Subcutaneous adipose tissue (tissue), 4 donors: ENCODE data around the gene IQSEC2. TPM values are rescaled to one million over a fixed set of nuclear protein-coding genes. Genes with fewer than 3 reads are reported as not detected.

Source experiments
- total RNA-seq, 4 donors: library from RNA; depleted of rRNA; stranded (reverse); fragments of >200 nt; gene quantifications; one replicate each; pipeline ENCODE4 v1.1.0, GENCODE V29; 2016
- TF ChIP-seq, protein P1 (sequence below): fragments of 450-650 bp; IDR thresholded peaks from one replicate; pipeline ENCODE4 v1.5.1; 2016; ENCODE audit warnings: low read depth, mild to moderate bottlenecking, control low read depth, antibody characterized with exemption, moderate library complexity

The IQSEC2 gene
- total RNA-seq, 4 donors from 2014 or later, result 13.0 to 24.5 (median 19.2) TPM

DNA sequence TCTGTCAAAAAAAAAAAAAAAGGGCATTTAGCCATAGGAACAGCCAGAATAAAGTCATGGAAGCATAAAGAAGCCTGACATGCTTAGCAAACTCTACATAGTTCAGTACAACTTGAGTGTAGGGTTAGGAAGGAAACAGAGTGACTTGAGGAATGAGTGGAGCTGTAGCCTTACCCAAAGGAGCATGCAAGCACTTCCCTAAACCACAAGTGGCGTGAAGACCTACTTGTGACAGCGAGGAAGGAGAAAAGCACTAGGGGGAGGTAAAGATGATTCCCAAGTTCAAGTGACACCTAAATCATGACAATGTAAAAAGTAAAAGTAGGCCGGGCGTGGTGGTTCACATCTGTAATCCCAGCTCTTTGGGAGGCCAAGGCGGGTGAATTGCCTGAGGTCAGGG, 21.8 kb upstream of the IQSEC2 start:
- TF ChIP-seq, protein P1, sequence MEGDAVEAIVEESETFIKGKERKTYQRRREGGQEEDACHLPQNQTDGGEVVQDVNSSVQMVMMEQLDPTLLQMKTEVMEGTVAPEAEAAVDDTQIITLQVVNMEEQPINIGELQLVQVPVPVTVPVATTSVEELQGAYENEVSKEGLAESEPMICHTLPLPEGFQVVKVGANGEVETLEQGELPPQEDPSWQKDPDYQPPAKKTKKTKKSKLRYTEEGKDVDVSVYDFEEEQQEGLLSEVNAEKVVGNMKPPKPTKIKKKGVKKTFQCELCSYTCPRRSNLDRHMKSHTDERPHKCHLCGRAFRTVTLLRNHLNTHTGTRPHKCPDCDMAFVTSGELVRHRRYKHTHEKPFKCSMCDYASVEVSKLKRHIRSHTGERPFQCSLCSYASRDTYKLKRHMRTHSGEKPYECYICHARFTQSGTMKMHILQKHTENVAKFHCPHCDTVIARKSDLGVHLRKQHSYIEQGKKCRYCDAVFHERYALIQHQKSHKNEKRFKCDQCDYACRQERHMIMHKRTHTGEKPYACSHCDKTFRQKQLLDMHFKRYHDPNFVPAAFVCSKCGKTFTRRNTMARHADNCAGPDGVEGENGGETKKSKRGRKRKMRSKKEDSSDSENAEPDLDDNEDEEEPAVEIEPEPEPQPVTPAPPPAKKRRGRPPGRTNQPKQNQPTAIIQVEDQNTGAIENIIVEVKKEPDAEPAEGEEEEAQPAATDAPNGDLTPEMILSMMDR, result no peak

DNA sequence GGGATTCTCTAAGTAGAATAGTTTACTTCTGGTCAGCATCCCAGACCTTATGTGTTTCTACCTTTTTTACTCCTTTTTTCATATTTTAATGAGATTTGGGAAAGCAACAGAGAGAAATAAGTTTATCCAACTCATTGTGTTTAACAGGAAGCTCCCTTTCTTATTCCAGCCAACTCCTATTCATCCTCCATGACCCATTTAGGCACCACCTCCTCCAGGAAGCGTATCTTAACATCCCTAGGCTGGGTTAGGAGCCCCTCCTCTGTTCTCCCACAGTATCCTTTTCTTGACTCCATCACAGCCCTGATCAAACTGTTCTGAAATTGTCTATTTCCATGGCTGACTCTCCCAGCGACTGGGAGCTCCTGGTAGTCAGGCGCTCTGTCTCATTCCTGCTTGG, 18.8 kb upstream of the IQSEC2 start:
- TF ChIP-seq, protein P1, result no peak

DNA sequence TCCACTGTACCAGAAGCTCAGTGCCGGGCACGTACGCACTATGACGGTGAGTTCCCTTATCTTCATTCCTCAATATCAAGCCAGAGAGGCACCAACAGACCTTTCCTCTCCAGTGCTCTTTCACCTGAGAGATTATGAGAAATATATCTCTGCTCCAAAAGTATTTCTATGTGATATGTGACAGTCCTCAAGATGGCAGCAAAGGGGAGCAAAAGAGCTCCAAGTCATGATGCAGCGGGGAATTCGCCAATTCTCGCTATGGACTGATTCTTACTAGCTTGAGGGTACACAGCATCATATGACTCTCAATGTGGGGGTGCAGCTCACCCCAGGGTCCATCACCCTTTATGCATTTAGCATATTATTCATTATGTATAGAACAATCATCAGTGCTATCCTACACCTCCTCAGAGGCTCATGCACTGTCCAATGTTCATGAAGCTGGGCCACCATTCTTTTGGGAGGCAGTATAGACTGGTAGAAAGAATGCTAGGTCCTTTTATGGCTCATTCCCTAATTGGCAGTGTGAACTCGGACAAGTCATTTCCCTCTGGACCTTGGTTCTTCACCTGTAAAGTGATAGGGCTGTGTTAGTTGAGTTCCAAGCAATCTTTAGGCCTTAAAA, 12.8 kb upstream of the IQSEC2 start:
- TF ChIP-seq, protein P1, result no peak

DNA sequence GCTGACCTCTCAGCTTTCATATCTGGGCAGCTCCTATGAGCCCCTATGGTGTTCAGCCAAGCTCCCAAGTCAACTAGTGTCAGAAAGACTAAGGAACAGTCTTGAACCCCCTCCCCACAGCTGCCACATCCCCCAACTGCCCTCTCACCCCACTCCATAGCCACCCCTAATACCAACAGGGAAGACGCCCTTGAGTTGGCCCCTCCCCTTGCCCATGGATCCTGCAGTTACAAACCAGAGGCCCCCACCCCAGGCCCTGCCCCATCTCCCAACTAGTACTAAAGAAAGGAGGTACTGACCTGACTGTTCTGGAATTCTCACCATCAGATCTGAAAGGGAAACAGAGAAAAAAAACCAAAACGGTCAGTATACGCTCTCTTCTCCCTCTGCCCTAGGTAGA, 10.2 kb upstream of the IQSEC2 start:
- TF ChIP-seq, protein P1, result no peak

DNA sequence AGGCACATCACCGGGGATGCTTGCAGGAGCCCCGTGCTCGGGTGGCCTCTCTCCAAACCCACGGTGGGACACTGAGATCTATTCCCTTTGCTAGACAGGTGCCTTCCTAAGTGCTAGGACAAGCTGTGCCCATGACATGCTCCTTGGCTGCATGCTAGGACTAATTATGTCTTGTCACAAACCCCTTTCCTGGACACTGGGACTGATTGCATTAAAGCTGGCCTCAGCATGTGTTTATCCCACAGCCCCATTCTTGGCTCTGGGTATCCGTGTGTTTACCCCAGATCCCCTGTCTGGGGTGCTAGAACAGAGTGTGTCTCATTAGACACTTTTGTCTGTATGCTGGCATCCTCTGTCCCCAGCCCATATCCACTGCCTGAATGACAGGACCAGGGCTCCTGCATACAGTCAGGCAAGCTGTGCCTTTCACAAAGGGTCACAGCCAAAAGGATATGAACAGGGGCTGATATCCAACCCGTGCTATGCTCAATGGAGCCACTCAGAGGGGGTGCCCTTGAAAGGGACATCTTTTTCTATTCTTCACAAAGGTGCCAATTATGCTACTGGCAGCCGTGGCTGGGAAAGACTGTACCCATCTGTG, 9.2 kb upstream of the IQSEC2 start:
- TF ChIP-seq, protein P1, result no peak

DNA sequence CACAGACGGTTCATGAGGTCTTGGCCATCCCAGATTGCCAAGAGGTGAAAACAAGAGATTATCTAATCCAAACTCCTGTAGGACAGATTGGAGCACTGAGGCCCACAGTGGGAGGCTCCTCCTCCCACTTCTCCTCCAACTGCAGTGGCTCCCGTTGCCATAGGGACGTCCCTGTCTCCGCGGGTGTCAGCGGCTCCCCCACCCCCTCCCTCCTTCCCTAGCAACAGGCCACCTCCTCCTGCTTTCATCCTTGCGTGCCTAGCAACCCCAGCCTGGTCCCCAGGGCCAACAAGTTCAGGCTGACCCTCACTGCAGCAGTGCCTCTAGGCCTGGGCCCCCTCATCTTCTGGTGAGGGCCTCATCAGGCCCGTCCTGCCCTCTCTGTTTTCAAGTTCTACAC, 6.8 kb upstream of the IQSEC2 start:
- TF ChIP-seq, protein P1, result no peak

DNA sequence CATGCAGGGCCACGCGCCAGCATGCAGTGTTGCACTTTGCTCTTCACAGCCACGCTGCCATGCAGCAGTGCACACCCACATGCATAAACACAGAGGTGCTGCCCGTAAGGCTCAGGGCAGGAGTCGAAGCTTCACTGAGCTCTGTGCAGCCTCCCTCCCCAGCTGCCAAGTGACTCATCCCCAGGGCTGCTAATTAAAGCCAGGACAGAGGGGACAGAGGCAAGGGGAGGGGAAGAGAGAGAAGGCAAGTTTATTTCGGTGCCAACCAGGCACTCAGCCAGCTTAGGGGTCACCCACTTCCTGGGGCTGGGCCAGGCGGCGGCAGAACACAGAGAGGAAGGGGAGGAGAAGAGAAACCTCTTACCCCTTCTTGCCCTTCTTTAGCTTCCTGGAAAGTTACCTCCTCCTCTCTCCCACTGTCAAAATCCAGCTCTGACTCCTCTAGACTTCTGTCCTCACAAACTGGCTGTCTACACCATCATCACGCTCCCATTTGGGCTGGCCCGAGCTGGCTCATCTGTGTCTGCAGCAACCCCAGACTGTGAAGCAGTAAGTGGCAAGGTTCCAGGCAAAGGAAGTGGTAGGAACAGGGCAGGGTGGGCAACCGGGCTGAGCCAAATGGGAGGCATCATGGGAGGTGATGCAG, 6.2 kb upstream of the IQSEC2 start:
- TF ChIP-seq, protein P1, result no peak
